ENCODE measurements around the gene RALGAPA1. TPM values are rescaled to one million over a fixed set of nuclear protein-coding genes. Genes with fewer than 3 reads are reported as not detected.
A peak's percentile ranks its signal among the peaks of the same experiment; 100 is the strongest.

The RALGAPA1 gene
- total and polyA plus RNA-seq, 9 of the 15 experiments (the other 6 are each of a cell fraction or from before 2014, with no cell fraction given) = 2.5 to 16.3 (median 6.2) TPM

GRCh38 chr14:35628989-35629388 lies 180.1 kb downstream of the RALGAPA1 start:
- Histone ChIP-seq H3K27me3 (ENCODE audit: control insufficient read depth in 2 of 2, insufficient read depth in 2 of 2, low read length in 2 of 2) (no peaks in the 10 kb centered on the region), H3K9ac (ENCODE audit: insufficient read depth in 1 of 2, low read depth in 2 of 2, low read length in 2 of 2) (no peak overlapping the region), H3K9me3 (replicated peaks; ENCODE audit: control insufficient read depth, insufficient read depth, low read depth, low read length) (no peaks in the 10 kb centered on the region), H3K36me3 (ENCODE audit: control insufficient read depth, insufficient read depth, low read length) (no peaks in the 10 kb centered on the region), H3K79me2 (ENCODE audit: control insufficient read depth, insufficient read depth, low read length) (no peaks in the 10 kb centered on the region), H4K20me1 (replicated peaks; ENCODE audit: control insufficient read depth, insufficient read depth, low read length) (no peaks in the 10 kb centered on the region), H3K4me2 (ENCODE audit: insufficient read depth, low read length) (no peak overlapping the region), H3K4me3 (no peak overlapping the region), H3K4me1 (replicated peaks in 1 of 2; ENCODE audit: control insufficient read depth in 2 of 2, insufficient read depth in 2 of 2, low read length in 2 of 2) (no peaks in the 10 kb centered on the region), H3K27ac (ENCODE audit: extremely low read depth, low read depth, low read length) (no peak overlapping the region), H3K9me1 (ENCODE audit: control insufficient read depth, insufficient read depth, low read length) (no peaks in the 10 kb centered on the region), H2AFZ (ENCODE audit: low read depth, low read length) (no peak overlapping the region)
- DNase-seq (ENCODE audit: extremely low read depth in 1 of 4, low spot score in 3 of 4) (peak in 2 of 4 experiments; percentile 4 to 6), ATAC-seq (no peak), FAIRE-seq (no peak)
- POLR2A ChIA-PET = no interaction called here
- no peak for TF ChIP-seq LEF1 (IDR thresholded peaks at IDR 0.05)
- TF ChIP-seq ARID1B (IDR thresholded peaks at IDR 0.05) = peak; percentile 52; the same call in 1 of the 2 replicates
- 0 out of 2 replicates have a peak, but pooled peaks have one; percentile 15 for TF ChIP-seq EGR1 (conservative IDR thresholded peaks at IDR 0.05)
- TF ChIP-seq DNMT1 (IDR thresholded peaks at IDR 0.05) = no peak
- peak; percentile 38; the same call in 1 of the 2 replicates for TF ChIP-seq JUND (IDR thresholded peaks at IDR 0.05; ENCODE audit: borderline replicate concordance, low read depth, low read length)
- no peak for TF ChIP-seq JUND (tag; IDR thresholded peaks at IDR 0.05; ENCODE audit: borderline replicate concordance, low read depth, low read length)
- TF ChIP-seq ATF3 (IDR thresholded peaks at IDR 0.05) = 0 out of 2 replicates have a peak, but pooled peaks have one; percentile 12
- no peak for TF ChIP-seq ATF3 (CRISPR knock-in tag; conservative IDR thresholded peaks at IDR 0.05)
- peak; percentile 63; the same call in 1 of the 2 replicates for TF ChIP-seq HMBOX1 (IDR thresholded peaks at IDR 0.05)
- peak; percentile 39; the same call in 1 of the 2 replicates for TF ChIP-seq SMARCA4 (IDR thresholded peaks at IDR 0.05)
- TF ChIP-seq DPF2 (IDR thresholded peaks at IDR 0.05) = 0 out of 2 replicates have a peak, but pooled peaks have one; percentile 42
- no peak for TF ChIP-seq SNIP1 (IDR thresholded peaks at IDR 0.05; ENCODE audit: low read depth)
- WGBS (ENCODE audit: insufficient coverage, low coverage, missing lambda C conversion rate) = 16% methylated on average over 3 of the region's 3 CpGs
- BruUV-seq (replicated peaks) = no TSS peak
- CTCF ChIA-PET (ENCODE audit: low intra/inter-chr PET ratio) = no interaction called here
- in situ Hi-C loops (cut with MboI) (no loop called here), intact Hi-C loops (cut with micrococcal nuclease) (no loop called here)

All from K562 (cell line).